GM12878 (cell line): ENCODE data around the gene COMMD6. TPM values are rescaled to one million over a fixed set of nuclear protein-coding genes. Genes with fewer than 3 reads are reported as not detected.

Experiments used
- ATAC-seq: fragments of 200-7000 bp; cut with Tn5 transposase; 3 replicates; pipeline ENCODE4 v1.9.1; 2020; ENCODE audit warnings: mild to moderate bottlenecking, moderate library complexity
- BruUV-seq: library from RNA; stranded (reverse); fragments of 400-500 nt; replicated peaks from 2 replicates; lab custom pipeline; 2021; lab: Mats Ljungman, UMichigan
- CTCF ChIA-PET: fragments of 300-600 bp; sonication (Branson Sonifier 250); formaldehyde crosslinking; extraction: SDS; loops from one replicate; lab custom pipeline; 2021; ENCODE audit warnings: inconsistent platforms; lab: Yijun Ruan, JAX
- POLR2A ChIA-PET: fragments of 350-600 bp; formaldehyde crosslinking; extraction: SDS; loops from one replicate; lab custom pipeline; 2021; ENCODE audit warnings: inconsistent platforms; lab: Charles Lee
- RAD21 ChIA-PET: fragments of 300-600 bp; sonication (Branson Sonifier 250); formaldehyde crosslinking; loops from one replicate; lab custom pipeline; 2023; ENCODE audit warnings: antibody characterized with exemption; ENCODE audit not compliant: unreplicated experiment; lab: Charles Lee
- SMC1A ChIA-PET: fragments of 300-600 bp; sonication (Branson Sonifier 250); formaldehyde crosslinking; loops from one replicate; lab custom pipeline; 2023; ENCODE audit not compliant: unreplicated experiment, uncharacterized antibody; lab: Charles Lee
- DNase-seq: peaks from one replicate; pipeline ENCODE4 v3.0.0-alpha.2; 2011; ENCODE audit warnings: low read depth, low spot score
- FAIRE-seq: peaks from 3 replicates; lab custom pipeline; 2011; peaks lifted over from hg19 to GRCh38; lab: Jason Lieb, UNC
- H2AFZ ChIP-seq: 2 replicates; pipeline ENCODE4 v1.6.0; 2011; ENCODE audit warnings: low read depth, low read length, control low read depth; ENCODE audit not compliant: control insufficient read depth
- H3K27ac ChIP-seq: 2 replicates; pipeline ENCODE4 v1.5.1; 2011; ENCODE audit warnings: control low read depth; ENCODE audit not compliant: control insufficient read depth, insufficient read depth
- H3K27me3 ChIP-seq, 2 experiments: replicated peaks in 1 of 2; 2 replicates each; pipeline versions ENCODE4 v1.6.0 to v1.6.1; 2011; ENCODE audit warnings: low read length in 1 of 2; ENCODE audit not compliant: control insufficient read depth in 2 of 2, insufficient read depth in 2 of 2
- H3K36me3 ChIP-seq, 2 experiments: 2 replicates each; pipeline ENCODE4 v1.5.1; 2011; ENCODE audit warnings: low read length in 1 of 2; ENCODE audit not compliant: control insufficient read depth in 2 of 2, insufficient read depth in 2 of 2
- H3K4me1 ChIP-seq: 2 replicates; pipeline ENCODE4 v1.6.1; 2011; ENCODE audit warnings: mild to moderate bottlenecking, low read length, moderate library complexity, mixed read lengths; ENCODE audit not compliant: control insufficient read depth, insufficient read depth
- H3K4me2 ChIP-seq: 2 replicates; pipeline ENCODE4 v1.6.0; 2011; ENCODE audit warnings: control low read depth; ENCODE audit not compliant: control insufficient read depth, insufficient read depth
- H3K4me3 ChIP-seq: fragments of 200-600 bp; sonication (generic); 2 replicates; pipeline ENCODE4 v1.5.1; 2016
- H3K79me2 ChIP-seq: 2 replicates; pipeline ENCODE4 v1.6.0; 2011; ENCODE audit warnings: low read length; ENCODE audit not compliant: control insufficient read depth, insufficient read depth
- H3K9ac ChIP-seq: 2 replicates; pipeline ENCODE4 v1.8.0; 2011; ENCODE audit warnings: low read length, control low read depth, mixed read lengths; ENCODE audit not compliant: control insufficient read depth, insufficient read depth
- H3K9me3 ChIP-seq: replicated peaks from 3 replicates; pipeline ENCODE4 v1.5.1; 2011; ENCODE audit warnings: mild to moderate bottlenecking, low read length; ENCODE audit not compliant: control insufficient read depth, insufficient read depth
- H4K20me1 ChIP-seq: 2 replicates; pipeline ENCODE4 v1.6.0; 2011; ENCODE audit not compliant: control insufficient read depth, insufficient read depth
- ATF3 ChIP-seq: IDR thresholded peaks from 2 replicates; pipeline ENCODE4 v1.6.1; 2011; ENCODE audit warnings: low read depth, mild to moderate bottlenecking, low read length, moderate library complexity, borderline replicate concordance; ENCODE audit errors: extremely low read depth
- BACH1 ChIP-seq: fragments of 450-650 bp; IDR thresholded peaks from 2 replicates; pipeline ENCODE4 v1.6.1; 2017; ENCODE audit warnings: mild to moderate bottlenecking, borderline replicate concordance
- CBX3 ChIP-seq: fragments of 200-600 bp; sonication (generic); IDR thresholded peaks from 2 replicates; pipeline ENCODE4 v1.6.1; 2016; ENCODE audit warnings: low read depth, borderline replicate concordance
- CBX5 ChIP-seq: sonication (generic); IDR thresholded peaks from 2 replicates; pipeline ENCODE4 v1.6.1; 2016; ENCODE audit warnings: low read depth, moderate library complexity, mild to moderate bottlenecking, inconsistent platforms
- CUX1 ChIP-seq: IDR thresholded peaks from 2 replicates; pipeline ENCODE4 v1.6.1; 2012; ENCODE audit warnings: improper control_type of control experiment, low read depth, low read length; ENCODE audit not compliant: insufficient replicate concordance
- E4F1 ChIP-seq: fragments of 450-650 bp; IDR thresholded peaks from 2 replicates; pipeline ENCODE4 v1.6.1; 2018; ENCODE audit warnings: borderline replicate concordance, mild to moderate bottlenecking; ENCODE audit not compliant: partially characterized antibody
- GABPA ChIP-seq: IDR thresholded peaks from 2 replicates; pipeline ENCODE4 v1.6.1; 2014; ENCODE audit warnings: antibody characterized with exemption, low read depth, mild to moderate bottlenecking, inconsistent platforms
- IKZF2 ChIP-seq, 2 experiments: fragments of 450-650 bp; IDR thresholded peaks; 2 replicates each; pipeline ENCODE4 v1.6.1; 2017; ENCODE audit warnings: mild to moderate bottlenecking in 2 of 2, moderate library complexity in 2 of 2
- IRF5 ChIP-seq: fragments of 450-650 bp; IDR thresholded peaks from 2 replicates; pipeline ENCODE4 v1.6.1; 2017; ENCODE audit warnings: borderline replicate concordance
- MTA2 ChIP-seq: fragments of 450-650 bp; IDR thresholded peaks from 2 replicates; pipeline ENCODE4 v1.6.1; 2016; ENCODE audit warnings: low read depth, mild to moderate bottlenecking, moderate library complexity
- MYB ChIP-seq: fragments of 150-350 bp; IDR thresholded peaks from 2 replicates; pipeline ENCODE4 v1.6.1; 2014; ENCODE audit warnings: mild to moderate bottlenecking, low read depth, low read length, borderline replicate concordance
- MYC ChIP-seq: IDR thresholded peaks from 2 replicates; pipeline ENCODE4 v1.6.1; 2011; ENCODE audit warnings: mild to moderate bottlenecking, low read length, moderate library complexity, inconsistent platforms; ENCODE audit not compliant: insufficient read depth, insufficient replicate concordance, insufficient read length, severe bottlenecking
- NR2C1 ChIP-seq: fragments of 450-650 bp; IDR thresholded peaks from 2 replicates; pipeline ENCODE4 v1.6.1; 2017; ENCODE audit warnings: antibody characterized with exemption, mild to moderate bottlenecking, moderate library complexity
- RUNX3 ChIP-seq: IDR thresholded peaks from 2 replicates; pipeline ENCODE4 v1.6.1; 2012; ENCODE audit warnings: low read length, inconsistent platforms
- WGBS: methylation state at CpG from one replicate; pipeline ENCODE4 v1.1.6; 2016; ENCODE audit warnings: low lambda C conversion rate; ENCODE audit not compliant: insufficient replicate concordance, insufficient coverage; ENCODE audit errors: missing lambda C conversion rate; 5-methylcytosine and 5-hydroxymethylcytosine counted together
- in situ Hi-C: fragments of 300-500 bp; cut with MboI; formaldehyde crosslinking; loops from 9 replicates; pipeline ENCODE4 v1.14.3; 2018; ENCODE audit warnings: mixed read lengths
- intact Hi-C: fragments of 100-400 bp; cut with micrococcal nuclease; formaldehyde crosslinking; loops from one replicate; pipeline ENCODE4 v1.14.2; 2022; ENCODE audit not compliant: unreplicated experiment
- polyA plus RNA-seq, 11 experiments: library from polyadenylated mRNA; depleted of rRNA in 4 of 11; unstranded in 6 of 11; stranded (reverse) in 5 of 11; fragments of >200 nt; fragmentation: Nextera tagmentation in 4 of 11; fragmentation: Illumina TruSeq in 1 of 11; extraction: Ambion mirVana in 4 of 11; extraction: Trizol in 1 of 11; gene quantifications; 1 replicate in 1 of 11; 2 replicates in 10 of 11; pipeline versions ENCODE4 v1.2.1 to v1.2.3, GENCODE V29; 2011 to 2016; ENCODE audit warnings: inconsistent platforms in 2 of 11, missing spikeins in 2 of 11, low read depth in 1 of 11
- total RNA-seq, 4 experiments: library from RNA; depleted of rRNA in 3 of 4; stranded (reverse); fragments of >200 nt in 3 of 4; fragmentation: Illumina TruSeq in 1 of 4; extraction: Trizol in 1 of 4; gene quantifications; 2 replicates each; pipeline versions ENCODE4 v1.2.1 to v1.2.3, GENCODE V29; 2013 to 2021

Gene COMMD6
- total and polyA plus RNA-seq, 10 of the 15 experiments (the other 5 are each of a cell fraction or from before 2014, with no cell fraction given), result 127 to 509 (median 247) TPM

GRCh38 chr13:75480671-75481175 lies 56.9 kb downstream of the COMMD6 start:
- Histone ChIP-seq H3K4me1 (peaks cover 12% of the 10 kb centered on the region), H4K20me1 (no peaks in the 10 kb centered on the region), H3K4me2 (peak overlapping the region; percentile 76), H3K9me3 (no peaks in the 10 kb centered on the region), H3K9ac (peak overlapping the region; percentile 62), H3K4me3 (peak overlapping the region; percentile 82), H2AFZ (peak overlapping the region; percentile 81), H3K27ac (peak overlapping the region; percentile 48), H3K36me3 (no peaks in the 10 kb centered on the region), H3K79me2 (peaks cover 53% of the 10 kb centered on the region), H3K27me3 (no peaks in the 10 kb centered on the region)
- RAD21 ChIA-PET, result interaction anchor here (1.8 to 3.4 kb wide), 3 partner anchors 70 to 114 kb away, joined by 7 to 17 read pairs (median 12); partner anchors contain the start of gene UCHL3
- CTCF ChIA-PET, result interaction anchor here (1.3 to 4.4 kb wide), 2 partner anchors 108 to 114 kb away, joined by 3 to 37 read pairs; no protein-coding TSS in a partner anchor
- in situ Hi-C loops, result no loop called here
- SMC1A ChIA-PET, result no interaction called here
- BruUV-seq, result no TSS peak
- peak; percentile 37 for ATAC-seq
- DNase-seq, result no peak
- POLR2A ChIA-PET, result no interaction called here
- WGBS, result under 1% methylated on average over 44 of the region's 48 CpGs
- intact Hi-C loops, result loop anchor here (5.0 kb wide), 1 partner anchor 183 kb away; no protein-coding TSS in a partner anchor
- FAIRE-seq, result peak; percentile 18
- TF ChIP-seq MYB (no peak), E4F1 (no peak), ATF3 (no peak), GABPA (no peak), CBX3 (no peak), IRF5 (no peak), CUX1 (no peak), IKZF2 (IDR thresholded peaks at IDR 0.05) (peak; percentile 60 to 67), BACH1 (0 out of 2 replicates have a peak, but pooled peaks have one; percentile 28), MTA2 (peak; percentile 26; the same call in 1 of the 2 replicates), CBX5 (peak; percentile 51; the same call in 1 of the 2 replicates), RUNX3 (peak; percentile 57; the same call in 1 of the 2 replicates), MYC (peak; percentile 82), NR2C1 (no peak)
